ENCODE measurements around the gene FANCE. TPM values are rescaled to one million over a fixed set of nuclear protein-coding genes. Genes with fewer than 3 reads are reported as not detected.

The FANCE gene
- total RNA-seq, 1 experiment from 2014 or later: 19.2 TPM

- DNase-seq (ENCODE audit: low spot score): no peak
- Histone ChIP-seq H3K27me3 (replicated peaks; ENCODE audit: insufficient read depth, low read depth, low read length, poor library complexity) (no peaks in the 10 kb centered on the region), H3K27ac (ENCODE audit: low read depth, low read length, poor library complexity, severe bottlenecking) (no peak overlapping the region), H3K36me3 (ENCODE audit: insufficient read depth, low read length, poor library complexity, severe bottlenecking) (peaks cover 18% of the 10 kb centered on the region), H3K9me3 (ENCODE audit: low read depth, low read length, poor library complexity, severe bottlenecking) (no peaks in the 10 kb centered on the region), H3K4me1 (ENCODE audit: insufficient read depth, low read length, poor library complexity, severe bottlenecking) (peaks cover 3% of the 10 kb centered on the region), H3K4me3 (ENCODE audit: low read depth, low read length, poor library complexity, severe bottlenecking) (no peak overlapping the region)
- no TSS peak for BruUV-seq (replicated peaks)
- POLR2A ChIA-PET (ENCODE audit: low non-redundant PET): no interaction called here
- intact Hi-C loops (cut with micrococcal nuclease; ENCODE audit: unreplicated experiment): no loop called here
- CTCF ChIA-PET: no interaction called here
- TF ChIP-seq CTCF (conservative IDR thresholded peaks at IDR 0.05; ENCODE audit: low read depth, low read length): no peak
- TF ChIP-seq EZH2 (IDR thresholded peaks at IDR 0.05; ENCODE audit: borderline replicate concordance, low read depth, low read length, poor library complexity, severe bottlenecking): no peak
Observed at GRCh38 chr6:35477028-35477427, 24.9 kb downstream of the FANCE start.

- no TSS peak for BruUV-seq (replicated peaks)
- peaks cover 12% of the 10 kb centered on the region for H3K36me3 ChIP-seq (ENCODE audit: insufficient read depth, low read length, poor library complexity, severe bottlenecking)
- no peaks in the 10 kb centered on the region for H3K4me1 ChIP-seq (ENCODE audit: insufficient read depth, low read length, poor library complexity, severe bottlenecking)
- no peak overlapping the region for H3K27ac ChIP-seq (ENCODE audit: low read depth, low read length, poor library complexity, severe bottlenecking)
- TF ChIP-seq EZH2 (IDR thresholded peaks at IDR 0.05; ENCODE audit: borderline replicate concordance, low read depth, low read length, poor library complexity, severe bottlenecking): no peak
- TF ChIP-seq CTCF (conservative IDR thresholded peaks at IDR 0.05; ENCODE audit: low read depth, low read length): no peak
- no peak for DNase-seq (ENCODE audit: low spot score)
- no peak overlapping the region for H3K4me3 ChIP-seq (ENCODE audit: low read depth, low read length, poor library complexity, severe bottlenecking)
- H3K9me3 ChIP-seq (ENCODE audit: low read depth, low read length, poor library complexity, severe bottlenecking): no peaks in the 10 kb centered on the region
- CTCF ChIA-PET: interaction anchor here (0.5 to 0.7 kb wide), 2 partner anchors 10 to 38 kb away, joined by 3 to 9 read pairs; no protein-coding TSS in a partner anchor
- intact Hi-C loops (cut with micrococcal nuclease; ENCODE audit: unreplicated experiment): no loop called here
- H3K27me3 ChIP-seq (replicated peaks; ENCODE audit: insufficient read depth, low read depth, low read length, poor library complexity): no peaks in the 10 kb centered on the region
- POLR2A ChIA-PET (ENCODE audit: low non-redundant PET): no interaction called here
Observed at GRCh38 chr6:35477551-35478179, 25.5 kb downstream of the FANCE start.

GRCh38 chr6:35478259-35478658 is 26.1 kb downstream of the FANCE start:
- Histone ChIP-seq H3K4me3 (ENCODE audit: low read depth, low read length, poor library complexity, severe bottlenecking) (no peak overlapping the region), H3K4me1 (ENCODE audit: insufficient read depth, low read length, poor library complexity, severe bottlenecking) (no peaks in the 10 kb centered on the region), H3K9me3 (ENCODE audit: low read depth, low read length, poor library complexity, severe bottlenecking) (no peaks in the 10 kb centered on the region), H3K27me3 (replicated peaks; ENCODE audit: insufficient read depth, low read depth, low read length, poor library complexity) (no peaks in the 10 kb centered on the region), H3K36me3 (ENCODE audit: insufficient read depth, low read length, poor library complexity, severe bottlenecking) (peaks cover 6% of the 10 kb centered on the region), H3K27ac (ENCODE audit: low read depth, low read length, poor library complexity, severe bottlenecking) (no peak overlapping the region)
- intact Hi-C loops (cut with micrococcal nuclease; ENCODE audit: unreplicated experiment): no loop called here
- ChIA-PET POLR2A (ENCODE audit: low non-redundant PET) (no interaction called here), CTCF (interaction anchor here (0.5 kb wide), 1 partner anchor 37 kb away, joined by 3 read pairs; no protein-coding TSS in a partner anchor)
- DNase-seq (ENCODE audit: low spot score): no peak
- TF ChIP-seq CTCF (conservative IDR thresholded peaks at IDR 0.05; ENCODE audit: low read depth, low read length) (no peak), EZH2 (IDR thresholded peaks at IDR 0.05; ENCODE audit: borderline replicate concordance, low read depth, low read length, poor library complexity, severe bottlenecking) (no peak)
- BruUV-seq (replicated peaks): no TSS peak

Data from A673 (cell line).